GM19238 (cell line): Measurements from ENCODE around the gene MVB12B.

Experiments
- DNase-seq: peaks from one replicate; pipeline ENCODE4 v3.0.0; 2011; ENCODE audit warnings: low spot score; ENCODE audit not compliant: insufficient read length

MVB12B gene

GRCh38 chr9:126329476-126330275, 3.0 kb downstream of the MVB12B start:
- DNase-seq, result no peak

- DNase-seq, result no peak
Measured at GRCh38 chr9:126330536-126330935, 3.9 kb downstream of the MVB12B start.

DNA sequence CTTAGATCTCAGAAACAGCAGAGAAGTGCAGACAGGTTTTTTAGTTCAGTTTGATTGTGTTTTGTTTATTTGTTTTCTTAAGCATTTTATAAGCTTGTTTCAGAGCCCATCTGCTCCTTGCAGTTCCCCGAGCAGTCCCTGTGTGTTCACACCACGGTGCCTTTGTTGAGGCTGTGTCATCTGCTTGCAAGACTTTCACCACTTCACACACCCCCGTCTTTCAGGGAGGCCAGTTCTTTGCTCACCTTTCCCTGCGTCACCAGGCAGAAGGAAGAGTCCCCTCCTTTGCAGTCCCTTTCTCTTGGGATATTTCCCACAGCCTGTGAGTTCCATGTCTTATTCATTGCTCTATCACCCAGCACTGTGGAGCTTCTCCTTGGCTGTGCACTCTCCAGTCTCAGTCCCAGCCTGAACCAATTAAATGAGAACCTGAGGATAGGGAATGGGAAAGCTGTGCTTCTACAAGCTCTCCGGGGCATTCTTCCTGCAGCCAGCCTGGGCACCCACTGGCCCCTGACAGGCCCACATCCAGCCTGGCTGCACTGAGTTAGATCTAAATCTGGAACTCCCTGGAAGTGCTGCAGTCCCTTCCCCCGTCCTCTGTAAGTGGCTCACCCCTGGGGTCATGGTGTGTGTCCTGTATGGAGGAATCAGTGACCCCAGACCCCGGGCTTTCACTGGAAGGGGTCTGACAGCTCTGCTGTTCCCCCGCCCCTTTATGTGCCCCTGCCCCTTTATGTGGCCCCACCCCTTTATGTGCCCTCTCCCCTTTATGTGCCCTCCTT, 5.5 kb downstream of the MVB12B start:
- DNase-seq, result no peak

DNA sequence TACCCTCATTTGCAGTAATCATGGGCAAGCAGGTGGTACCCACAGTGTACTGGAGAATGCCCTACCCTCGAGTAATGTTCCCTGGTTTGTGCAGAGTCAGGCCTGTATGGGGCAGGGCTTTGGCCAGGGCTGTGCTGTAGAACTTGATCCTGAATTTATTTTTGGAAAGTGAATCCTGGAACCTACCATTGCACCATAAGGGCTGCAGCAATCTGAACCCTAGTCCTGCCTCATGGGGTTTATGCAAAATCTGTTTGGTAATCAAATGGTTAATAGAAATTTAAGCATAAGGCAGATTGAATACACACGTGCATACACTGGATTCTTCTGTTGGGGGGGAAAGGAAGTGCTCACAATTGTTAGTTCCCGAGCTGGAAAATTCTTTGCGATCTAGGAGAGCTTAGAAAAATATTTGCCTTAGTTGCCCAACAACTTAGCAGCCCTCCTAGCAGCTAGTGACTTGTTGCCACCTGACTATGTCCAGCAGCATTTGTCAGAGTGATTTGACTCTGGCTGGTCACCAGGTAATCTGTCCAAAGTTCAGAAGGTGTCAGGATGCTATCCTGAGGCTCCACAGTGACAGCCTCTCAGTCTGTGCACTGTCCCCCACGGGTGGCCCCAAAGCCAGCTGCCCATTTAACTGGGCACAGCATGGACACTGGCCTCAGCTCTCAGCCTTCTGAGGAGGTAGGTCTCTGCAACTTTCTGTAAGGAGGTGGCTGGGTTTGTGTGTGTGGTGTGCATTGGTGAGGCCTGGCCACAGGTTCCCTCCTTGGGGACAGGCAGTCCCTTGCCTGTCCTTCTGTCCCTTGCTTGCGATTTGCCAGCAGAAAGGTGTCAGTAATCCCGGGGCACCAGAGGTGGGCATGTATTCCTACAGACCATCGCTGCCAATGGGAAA, 8.3 kb downstream of the MVB12B start:
- DNase-seq, result no peak

DNA sequence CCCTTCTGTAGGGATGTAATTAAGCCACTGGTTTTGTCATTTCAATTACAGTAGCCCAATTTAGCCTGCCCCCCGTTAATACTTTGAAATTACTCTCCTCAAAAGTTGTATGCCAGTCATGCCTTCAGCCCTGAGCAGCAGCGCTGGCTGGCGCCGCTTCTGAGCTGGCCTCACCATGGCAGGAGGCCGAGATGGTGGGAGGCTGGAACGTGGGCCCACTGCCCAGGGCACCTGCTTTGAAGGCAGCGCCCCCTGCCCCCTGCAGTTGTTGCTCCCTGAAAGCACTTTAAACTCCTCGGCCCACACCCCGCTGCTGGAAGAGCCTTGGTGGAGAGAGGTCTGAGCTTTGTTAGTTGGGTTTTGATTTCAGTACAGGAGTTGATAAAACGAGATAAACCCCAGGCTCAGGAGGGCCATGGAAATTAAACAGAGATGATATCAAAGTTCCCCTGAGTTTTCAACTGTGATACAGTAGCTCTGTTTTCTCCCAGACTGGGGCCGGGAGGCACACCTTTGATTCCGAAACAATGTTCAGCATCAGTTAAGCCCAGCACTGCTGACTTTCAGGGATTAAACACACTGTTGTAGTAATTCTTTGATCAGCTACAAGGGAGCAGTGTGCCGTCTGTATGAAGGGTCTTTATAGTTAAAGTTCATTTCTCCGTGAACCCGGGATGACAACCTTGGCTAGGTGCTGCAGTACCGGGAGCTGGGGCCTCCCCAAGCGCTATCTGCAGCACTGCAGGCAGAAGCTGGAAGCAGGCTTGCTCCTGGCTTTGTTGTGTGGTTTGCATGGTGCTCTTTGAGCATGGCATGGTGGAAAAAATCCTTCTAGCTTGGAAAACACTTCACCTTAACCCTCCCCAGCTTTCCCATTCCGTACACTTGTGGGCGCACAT, 9.5 kb downstream of the MVB12B start:
- DNase-seq, result no peak

DNA sequence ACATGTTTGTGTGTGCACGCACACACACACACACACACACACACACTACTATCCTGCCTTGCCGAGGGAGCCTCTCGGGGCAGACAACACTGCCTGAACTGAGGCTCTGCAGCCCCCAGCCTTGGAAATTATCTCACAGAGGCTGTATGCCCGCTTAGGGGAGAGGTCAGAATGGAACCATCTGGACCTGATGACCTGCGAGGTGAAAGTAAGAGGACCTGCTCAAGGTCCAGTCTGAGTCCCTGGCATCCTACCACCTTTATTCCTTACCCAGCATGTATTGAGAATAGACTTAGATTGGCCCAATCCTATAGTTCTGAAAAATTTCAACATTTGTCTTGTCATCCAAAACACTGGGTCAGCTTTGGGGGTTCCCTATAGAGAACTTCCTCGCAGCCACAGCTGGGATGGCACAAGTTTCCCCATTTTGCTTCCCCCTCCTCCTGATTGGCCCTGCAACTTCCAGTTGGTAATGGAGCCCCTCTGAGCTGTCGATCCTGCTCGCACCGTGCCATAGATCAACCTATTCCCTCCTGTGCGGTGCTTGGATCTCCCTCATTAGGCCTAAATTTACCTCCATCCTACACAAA, 10.2 kb downstream of the MVB12B start:
- DNase-seq, result no peak

- DNase-seq, result no peak
Measured at GRCh38 chr9:126337729-126338372, 11.2 kb downstream of the MVB12B start.

DNA sequence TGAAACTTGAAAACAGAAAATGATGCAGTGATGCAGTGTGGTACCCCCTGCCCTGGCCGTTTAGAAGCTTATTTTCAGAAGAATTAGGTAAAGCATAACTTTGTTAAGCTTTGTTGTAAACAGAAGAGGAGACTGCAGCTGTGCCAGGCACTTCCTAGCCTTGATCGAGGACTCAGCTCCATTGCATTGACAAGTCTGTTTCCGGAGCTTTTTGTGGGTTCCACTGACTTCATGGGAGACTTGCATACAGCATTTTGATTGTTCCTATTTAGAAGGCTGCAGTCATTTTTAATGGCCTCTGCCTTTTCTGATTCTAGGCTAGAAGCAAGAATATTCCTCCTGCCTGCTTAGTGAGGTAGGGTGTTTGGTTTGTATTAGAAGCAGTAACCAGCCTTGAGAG, 12.3 kb downstream of the MVB12B start:
- DNase-seq, result no peak

- DNase-seq, result no peak
Measured at GRCh38 chr9:126341426-126341825, 14.8 kb downstream of the MVB12B start.

DNA sequence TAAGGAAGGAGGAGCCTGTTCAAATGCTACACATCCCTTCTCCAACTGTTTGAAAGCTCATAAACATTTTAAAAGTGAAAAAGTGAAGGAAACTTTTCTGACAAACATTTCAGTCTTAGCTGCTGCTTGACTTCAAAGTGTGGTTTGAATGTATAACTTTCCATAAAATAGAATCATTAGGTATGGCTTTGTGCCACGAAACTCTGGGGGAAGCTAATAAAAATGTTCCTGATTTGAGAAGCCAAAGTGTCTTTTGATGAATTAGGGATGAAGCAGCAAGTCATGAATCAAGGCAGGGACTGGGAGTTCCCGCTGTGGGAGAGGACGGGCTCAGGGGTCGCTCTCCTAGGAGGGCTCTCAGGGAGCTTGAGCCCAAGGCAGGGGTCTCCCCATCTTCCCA, 15.3 kb downstream of the MVB12B start:
- no peak for DNase-seq

DNA sequence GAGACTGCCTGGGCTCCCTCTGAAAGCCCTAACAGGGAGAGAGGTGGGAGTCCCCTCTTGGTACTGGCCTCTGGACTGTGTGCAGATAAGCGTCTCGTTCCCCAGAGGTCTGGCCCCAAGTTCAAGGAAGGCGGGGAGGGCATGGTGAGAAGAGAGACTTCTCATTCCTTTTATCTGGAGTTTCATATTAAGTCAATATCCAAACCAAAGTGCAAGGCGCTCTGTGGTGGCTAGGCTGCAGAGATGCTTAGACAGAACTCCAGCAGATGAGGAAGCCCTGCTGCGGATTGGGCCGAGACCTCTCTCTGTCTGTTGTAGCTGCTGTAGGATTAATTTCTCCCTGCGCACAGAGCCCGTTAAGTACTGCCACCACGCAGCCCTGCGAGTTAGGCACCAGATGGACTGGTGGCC, 16.0 kb downstream of the MVB12B start:
- DNase-seq, result no peak

- no peak for DNase-seq
Measured at GRCh38 chr9:126343271-126343700, 16.7 kb downstream of the MVB12B start.

DNA sequence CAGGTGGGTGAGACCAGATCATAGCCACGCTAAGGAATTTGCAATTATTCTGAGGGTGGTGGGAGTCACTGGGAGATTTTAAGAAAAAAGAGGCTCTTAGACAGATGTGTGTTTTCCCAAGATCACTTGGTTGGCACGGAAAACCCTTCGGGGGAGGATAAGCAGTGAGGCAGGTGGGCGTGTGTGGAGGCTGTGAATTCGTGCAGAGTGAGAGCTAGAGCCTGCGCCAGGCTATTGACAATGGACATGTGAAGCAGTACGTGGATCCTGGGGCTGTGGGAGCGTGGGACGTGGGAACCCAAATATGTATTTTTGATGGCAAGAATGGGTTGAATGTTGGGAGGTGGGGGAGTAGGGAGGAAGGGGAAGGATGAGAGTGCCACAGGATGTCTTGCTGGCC, 19.4 kb downstream of the MVB12B start:
- no peak for DNase-seq

- no peak for DNase-seq
Measured at GRCh38 chr9:126347093-126347492, 20.5 kb downstream of the MVB12B start.

DNA sequence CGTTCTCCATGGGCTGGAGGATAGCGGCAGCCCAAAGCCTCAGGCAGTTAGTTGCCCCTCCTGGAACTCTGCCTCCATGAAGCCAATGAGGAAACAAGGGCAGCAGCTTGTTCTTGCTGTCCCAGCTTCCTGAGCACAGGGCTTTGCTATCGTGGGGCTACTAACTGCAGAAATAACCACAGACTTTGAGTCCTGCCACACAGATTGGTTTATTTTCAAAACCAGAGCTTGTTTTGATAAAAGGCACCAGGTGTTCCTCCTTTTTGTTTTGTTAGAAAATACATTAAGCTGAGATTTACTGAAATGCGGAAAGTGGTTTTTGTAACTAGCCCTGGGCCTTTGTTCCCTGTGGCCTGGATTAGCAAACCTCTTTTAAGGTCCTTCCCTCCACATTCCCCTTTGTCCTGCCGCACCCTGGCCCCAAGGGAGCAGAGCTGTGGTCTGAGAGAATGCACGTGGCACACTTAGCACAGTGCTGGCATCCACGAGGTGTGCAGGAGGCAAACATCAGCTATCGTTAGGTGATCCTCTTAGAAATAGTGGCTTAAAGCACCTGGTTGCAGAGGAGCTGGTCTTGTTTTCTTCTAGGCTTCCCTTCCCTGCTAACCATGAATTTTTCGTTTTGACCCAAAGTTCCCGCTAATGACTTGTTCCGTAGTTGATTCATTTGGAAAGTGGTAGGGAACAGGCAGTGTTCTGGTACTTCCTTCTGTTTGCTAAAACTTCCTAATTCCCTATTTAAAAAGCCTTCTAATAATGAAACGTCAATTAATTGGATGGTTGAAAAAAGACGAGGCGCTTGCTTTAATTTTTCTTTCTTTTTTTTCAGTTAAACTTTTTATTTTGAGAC, 21.5 kb downstream of the MVB12B start:
- no peak for DNase-seq

- DNase-seq, result no peak
Measured at GRCh38 chr9:126348911-126349550, 22.4 kb downstream of the MVB12B start.

DNA sequence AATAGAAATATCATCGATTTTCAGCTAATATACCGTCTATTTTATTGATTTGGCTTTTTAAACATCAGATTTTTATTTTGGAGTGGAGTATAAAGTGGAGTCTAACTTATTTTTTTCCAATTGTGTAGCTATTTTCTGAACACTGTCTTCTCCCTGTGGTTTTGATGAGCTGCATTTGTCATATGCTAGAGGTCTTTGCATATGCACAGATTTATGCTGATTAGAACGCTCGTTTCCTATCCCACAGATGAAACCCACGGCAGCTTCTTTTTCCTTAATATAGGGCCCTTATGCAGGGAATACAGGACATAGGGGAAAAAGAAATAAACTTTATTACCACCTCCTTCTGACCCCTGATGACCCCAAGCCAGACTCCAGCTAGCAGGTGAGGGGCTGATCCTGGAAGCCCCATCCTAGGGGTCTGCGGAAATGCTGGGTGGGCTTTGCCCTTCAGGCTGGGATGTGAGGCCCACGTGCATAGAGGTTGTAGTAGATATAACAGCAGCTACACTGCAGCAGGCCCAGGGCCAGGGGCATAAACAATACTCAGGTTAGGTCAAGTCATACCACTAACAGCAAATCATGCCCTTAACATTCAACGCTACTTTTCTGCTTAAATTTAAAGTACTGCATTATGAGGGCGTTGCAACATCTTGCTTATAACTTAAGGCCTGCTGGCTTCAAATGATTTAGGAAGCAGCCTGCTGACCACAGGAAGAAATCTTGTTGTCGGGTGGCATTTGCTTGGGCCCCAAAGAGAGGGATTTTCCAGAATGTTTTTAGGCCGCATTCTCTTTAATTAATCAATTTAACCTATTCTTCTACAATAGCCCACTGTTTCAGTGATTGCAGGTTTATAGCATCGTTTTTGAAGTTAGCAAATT, 28.5 kb downstream of the MVB12B start:
- DNase-seq, result no peak
